SKM-1 (cell line): ENCODE data around the gene FGFR3.
"Not testable (repeated sequence)": the region's sequence is repeated elsewhere in the genome, so short reads cannot be mapped to it uniquely, and the experiment has no call there.

ENCODE experiments used
- DNase-seq: peaks from one replicate; lab custom pipeline; 2025; ENCODE audit not compliant: unreplicated experiment; lab: John Stamatoyannopoulos, UW

Gene FGFR3

GRCh38 chr4:1815997-1816860 is 23.1 kb downstream of the FGFR3 start:
- DNase-seq, result no peak

- DNase-seq, result no peak
Observed at GRCh38 chr4:1819284-1819683, 26.2 kb downstream of the FGFR3 start.

GRCh38 chr4:1819816-1820215 is 26.7 kb downstream of the FGFR3 start:
- no peak for DNase-seq

- no peak for DNase-seq
Observed at GRCh38 chr4:1821679-1822567, 28.8 kb downstream of the FGFR3 start.

GRCh38 chr4:1822568-1823544 is 29.8 kb downstream of the FGFR3 start:
- no peak for DNase-seq

- no peak for DNase-seq
Observed at GRCh38 chr4:1823545-1823932, 30.4 kb downstream of the FGFR3 start.

- no peak for DNase-seq
Observed at GRCh38 chr4:1824746-1825145, 31.7 kb downstream of the FGFR3 start.

- no peak for DNase-seq
Observed at GRCh38 chr4:1825326-1825725, 32.2 kb downstream of the FGFR3 start.

- no peak for DNase-seq
Observed at GRCh38 chr4:1826531-1827350, 33.6 kb downstream of the FGFR3 start.

GRCh38 chr4:1830234-1830633 is 37.1 kb downstream of the FGFR3 start:
- no peak for DNase-seq

GRCh38 chr4:1830642-1831228 is 37.6 kb downstream of the FGFR3 start:
- no peak for DNase-seq

GRCh38 chr4:1831331-1831730 is 38.2 kb downstream of the FGFR3 start:
- no peak for DNase-seq

- no peak for DNase-seq
Observed at GRCh38 chr4:1832690-1833089, 39.6 kb downstream of the FGFR3 start.

GRCh38 chr4:1833307-1834046 is 40.4 kb downstream of the FGFR3 start:
- DNase-seq, result no peak

GRCh38 chr4:1834047-1834775 is 41.1 kb downstream of the FGFR3 start:
- DNase-seq, result no peak

- DNase-seq, result not testable (repeated sequence)
Observed at GRCh38 chr4:1835836-1836235, 42.7 kb downstream of the FGFR3 start.

- DNase-seq, result no peak
Observed at GRCh38 chr4:1836650-1837049, 43.6 kb downstream of the FGFR3 start.

- DNase-seq, result no peak
Observed at GRCh38 chr4:1837069-1837468, 44.0 kb downstream of the FGFR3 start.
